ENCODE measurements around the gene CCDC187.

DNA sequence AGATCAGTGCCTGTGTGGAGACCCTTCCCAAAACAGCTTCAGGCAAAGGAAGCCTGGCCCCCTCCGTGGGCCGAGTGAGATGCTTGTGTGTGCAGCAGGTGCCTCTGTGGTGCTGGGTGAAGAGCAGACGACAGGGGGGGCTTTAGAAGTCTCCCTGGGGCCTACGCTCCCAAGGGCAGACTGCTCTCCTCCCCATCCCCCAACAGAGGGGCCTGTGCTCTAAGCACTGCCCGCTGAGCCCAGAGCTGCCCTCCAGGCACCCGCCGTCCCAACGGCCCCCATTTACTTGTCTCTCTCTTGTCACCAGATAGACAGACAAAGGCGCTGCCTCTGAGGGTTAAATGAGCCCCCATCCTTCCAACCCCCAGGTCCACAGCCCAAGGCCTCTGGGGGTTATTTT is 96.3 kb downstream of the CCDC187 start:
- TF ChIP-seq FOS (IDR thresholded peaks at IDR 0.05; ENCODE audit: low read depth, low read length): no peak
- TF ChIP-seq, protein P1, sequence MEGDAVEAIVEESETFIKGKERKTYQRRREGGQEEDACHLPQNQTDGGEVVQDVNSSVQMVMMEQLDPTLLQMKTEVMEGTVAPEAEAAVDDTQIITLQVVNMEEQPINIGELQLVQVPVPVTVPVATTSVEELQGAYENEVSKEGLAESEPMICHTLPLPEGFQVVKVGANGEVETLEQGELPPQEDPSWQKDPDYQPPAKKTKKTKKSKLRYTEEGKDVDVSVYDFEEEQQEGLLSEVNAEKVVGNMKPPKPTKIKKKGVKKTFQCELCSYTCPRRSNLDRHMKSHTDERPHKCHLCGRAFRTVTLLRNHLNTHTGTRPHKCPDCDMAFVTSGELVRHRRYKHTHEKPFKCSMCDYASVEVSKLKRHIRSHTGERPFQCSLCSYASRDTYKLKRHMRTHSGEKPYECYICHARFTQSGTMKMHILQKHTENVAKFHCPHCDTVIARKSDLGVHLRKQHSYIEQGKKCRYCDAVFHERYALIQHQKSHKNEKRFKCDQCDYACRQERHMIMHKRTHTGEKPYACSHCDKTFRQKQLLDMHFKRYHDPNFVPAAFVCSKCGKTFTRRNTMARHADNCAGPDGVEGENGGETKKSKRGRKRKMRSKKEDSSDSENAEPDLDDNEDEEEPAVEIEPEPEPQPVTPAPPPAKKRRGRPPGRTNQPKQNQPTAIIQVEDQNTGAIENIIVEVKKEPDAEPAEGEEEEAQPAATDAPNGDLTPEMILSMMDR (conservative IDR thresholded peaks at IDR 0.05; ENCODE audit: low read depth, low read length): no peak
- no peak for TF ChIP-seq CHD1 (IDR thresholded peaks at IDR 0.05; ENCODE audit: low read depth, low read length)
- no peak for TF ChIP-seq POLR2A (IDR thresholded peaks at IDR 0.05; ENCODE audit: low read depth, low read length)
- TF ChIP-seq RAD21 (IDR thresholded peaks at IDR 0.05; ENCODE audit: low read length): no peak
- TF ChIP-seq BHLHE40 (IDR thresholded peaks at IDR 0.05; ENCODE audit: low read depth, low read length): no peak
- no peak for TF ChIP-seq MAZ (IDR thresholded peaks at IDR 0.05; ENCODE audit: borderline replicate concordance, low read depth, low read length)
- no peak for TF ChIP-seq RCOR1 (IDR thresholded peaks at IDR 0.05; ENCODE audit: insufficient replicate concordance, low read length)
- TF ChIP-seq CEBPB (IDR thresholded peaks at IDR 0.05; ENCODE audit: low read depth, low read length): no peak
- no peak for TF ChIP-seq SMC3 (IDR thresholded peaks at IDR 0.05; ENCODE audit: low read depth, low read length)
